Measurements from ENCODE around the gene ADAM22.

Gene ADAM22

GRCh38 chr7:88140947-88141346 lies 206.9 kb downstream of the ADAM22 start:
- no peak overlapping the region for H3K9ac ChIP-seq (ENCODE audit: low read length)
- H3K36me3 ChIP-seq (replicated peaks; ENCODE audit: low read depth, low read length), result no peaks in the 10 kb centered on the region
- no peak overlapping the region for H3K4me2 ChIP-seq (ENCODE audit: low read length)
- no peak for TF ChIP-seq CTCF (IDR thresholded peaks at IDR 0.05; ENCODE audit: low read depth, low read length)
- no peak for TF ChIP-seq EZH2phosphoT487 (IDR thresholded peaks at IDR 0.05; ENCODE audit: low read depth)
- no peak overlapping the region for H3K4me3 ChIP-seq (ENCODE audit: low read length)
- no peaks in the 10 kb centered on the region for H3K4me1 ChIP-seq (ENCODE audit: low read length)
- H4K20me1 ChIP-seq (ENCODE audit: insufficient read depth, low read length), result no peaks in the 10 kb centered on the region
- H3K79me2 ChIP-seq (ENCODE audit: low read length), result no peaks in the 10 kb centered on the region
- no peaks in the 10 kb centered on the region for H3K27me3 ChIP-seq (ENCODE audit: low read depth, low read length)
- H3K27ac ChIP-seq (ENCODE audit: low read length), result no peak overlapping the region
- no peaks in the 10 kb centered on the region for H3K9me3 ChIP-seq (ENCODE audit: insufficient read depth, low read length)
- no peak overlapping the region for H2AFZ ChIP-seq (ENCODE audit: low read depth, low read length)

- no peaks in the 10 kb centered on the region for H3K4me1 ChIP-seq (ENCODE audit: low read length)
- H3K27ac ChIP-seq (ENCODE audit: low read length), result no peak overlapping the region
- no peaks in the 10 kb centered on the region for H3K79me2 ChIP-seq (ENCODE audit: low read length)
- no peaks in the 10 kb centered on the region for H3K27me3 ChIP-seq (ENCODE audit: low read depth, low read length)
- TF ChIP-seq EZH2phosphoT487 (IDR thresholded peaks at IDR 0.05; ENCODE audit: low read depth) (no peak), CTCF (IDR thresholded peaks at IDR 0.05; ENCODE audit: low read depth, low read length) (no peak)
- H4K20me1 ChIP-seq (ENCODE audit: insufficient read depth, low read length), result no peaks in the 10 kb centered on the region
- H3K36me3 ChIP-seq (replicated peaks; ENCODE audit: low read depth, low read length), result no peaks in the 10 kb centered on the region
- H3K9ac ChIP-seq (ENCODE audit: low read length), result no peak overlapping the region
- no peak overlapping the region for H3K4me2 ChIP-seq (ENCODE audit: low read length)
- no peaks in the 10 kb centered on the region for H3K9me3 ChIP-seq (ENCODE audit: insufficient read depth, low read length)
- H3K4me3 ChIP-seq (ENCODE audit: low read length), result no peak overlapping the region
- no peak overlapping the region for H2AFZ ChIP-seq (ENCODE audit: low read depth, low read length)
Observed at GRCh38 chr7:88141479-88141878, 207.4 kb downstream of the ADAM22 start.

- no peak overlapping the region for H3K9ac ChIP-seq (ENCODE audit: low read length)
- TF ChIP-seq CTCF (IDR thresholded peaks at IDR 0.05; ENCODE audit: low read depth, low read length) (no peak), EZH2phosphoT487 (IDR thresholded peaks at IDR 0.05; ENCODE audit: low read depth) (no peak)
- no peak overlapping the region for H3K4me3 ChIP-seq (ENCODE audit: low read length)
Observed at GRCh38 chr7:88141953-88142352, 207.9 kb downstream of the ADAM22 start.

GRCh38 chr7:88146616-88147015 lies 212.6 kb downstream of the ADAM22 start:
- no peak overlapping the region for H2AFZ ChIP-seq (ENCODE audit: low read depth, low read length)
- H3K27me3 ChIP-seq (ENCODE audit: low read depth, low read length), result no peaks in the 10 kb centered on the region
- no peaks in the 10 kb centered on the region for H3K79me2 ChIP-seq (ENCODE audit: low read length)
- no peak overlapping the region for H3K4me3 ChIP-seq (ENCODE audit: low read length)
- H3K9me3 ChIP-seq (ENCODE audit: insufficient read depth, low read length), result no peaks in the 10 kb centered on the region
- no peak overlapping the region for H3K27ac ChIP-seq (ENCODE audit: low read length)
- peaks cover 4% of the 10 kb centered on the region; the same call in 1 of the 2 replicates for H3K4me1 ChIP-seq (ENCODE audit: low read length)
- no peaks in the 10 kb centered on the region for H4K20me1 ChIP-seq (ENCODE audit: insufficient read depth, low read length)
- TF ChIP-seq EZH2phosphoT487 (IDR thresholded peaks at IDR 0.05; ENCODE audit: low read depth), result no peak
- TF ChIP-seq CTCF (IDR thresholded peaks at IDR 0.05; ENCODE audit: low read depth, low read length), result no peak
- H3K4me2 ChIP-seq (ENCODE audit: low read length), result no peak overlapping the region
- H3K36me3 ChIP-seq (replicated peaks; ENCODE audit: low read depth, low read length), result no peaks in the 10 kb centered on the region
- no peak overlapping the region for H3K9ac ChIP-seq (ENCODE audit: low read length)

More at GRCh38 chr7:88141953-88142352, 207.9 kb downstream of the ADAM22 start:
- Histone ChIP-seq H3K27ac (ENCODE audit: low read length) (no peak overlapping the region), H4K20me1 (ENCODE audit: insufficient read depth, low read length) (no peaks in the 10 kb centered on the region), H3K27me3 (ENCODE audit: low read depth, low read length) (no peaks in the 10 kb centered on the region), H3K4me2 (ENCODE audit: low read length) (no peak overlapping the region), H3K36me3 (replicated peaks; ENCODE audit: low read depth, low read length) (no peaks in the 10 kb centered on the region), H3K79me2 (ENCODE audit: low read length) (no peaks in the 10 kb centered on the region), H2AFZ (ENCODE audit: low read depth, low read length) (no peak overlapping the region), H3K4me1 (ENCODE audit: low read length) (no peaks in the 10 kb centered on the region), H3K9me3 (ENCODE audit: insufficient read depth, low read length) (no peaks in the 10 kb centered on the region)

All from OCI-LY3 (cell line).